T-helper 2 cell (primary cell): ENCODE measurements around the gene CCDC174.

Experiments used
- DNase-seq, 5 experiments: peaks; one replicate each; pipeline versions ENCODE4 v3.0.0 to v3.0.0-alpha.2; 2012 to 2022

CCDC174 gene

GRCh38 chr3:14658978-14659377, 7.4 kb downstream of the CCDC174 start:
- DNase-seq, result no peak

GRCh38 chr3:14660942-14661341, 9.4 kb downstream of the CCDC174 start:
- no peak for DNase-seq

GRCh38 chr3:14663396-14664135, 12.0 kb downstream of the CCDC174 start:
- no peak for DNase-seq

- no peak for DNase-seq
Measured at GRCh38 chr3:14664170-14664569, 12.6 kb downstream of the CCDC174 start.

- no peak for DNase-seq
Measured at GRCh38 chr3:14672588-14672987, 21.0 kb downstream of the CCDC174 start.

- DNase-seq, result no peak
Measured at GRCh38 chr3:14674841-14675240, 23.3 kb downstream of the CCDC174 start, which contains the start of gene C3orf20. Gene C3orf20, plus strand, starts transcription at chr3:14675141. Its CDS starts 7,573 bp downstream, at chr3:14682714.

GRCh38 chr3:14676881-14677280, 25.3 kb downstream of the CCDC174 start:
- no peak for DNase-seq

- no peak for DNase-seq
Measured at GRCh38 chr3:14678015-14678503, 26.5 kb downstream of the CCDC174 start.

GRCh38 chr3:14680115-14680514, 28.6 kb downstream of the CCDC174 start:
- no peak for DNase-seq

GRCh38 chr3:14680716-14681115, 29.2 kb downstream of the CCDC174 start:
- DNase-seq, result no peak

GRCh38 chr3:14684447-14684846, 32.9 kb downstream of the CCDC174 start:
- no peak for DNase-seq

GRCh38 chr3:14685179-14685578, 33.6 kb downstream of the CCDC174 start:
- no peak for DNase-seq

- DNase-seq, result no peak
Measured at GRCh38 chr3:14687360-14687759, 35.8 kb downstream of the CCDC174 start.

- DNase-seq, result no peak
Measured at GRCh38 chr3:14688525-14688924, 37.0 kb downstream of the CCDC174 start.

GRCh38 chr3:14689247-14689980, 37.9 kb downstream of the CCDC174 start:
- no peak for DNase-seq

- DNase-seq, result no peak
Measured at GRCh38 chr3:14691239-14691638, 39.7 kb downstream of the CCDC174 start.

- DNase-seq, result no peak
Measured at GRCh38 chr3:14691719-14692118, 40.2 kb downstream of the CCDC174 start.

- no peak for DNase-seq
Measured at GRCh38 chr3:14698601-14699244, 47.2 kb downstream of the CCDC174 start.

GRCh38 chr3:14699643-14700042, 48.1 kb downstream of the CCDC174 start:
- no peak for DNase-seq

- no peak for DNase-seq
Measured at GRCh38 chr3:14700891-14701290, 49.3 kb downstream of the CCDC174 start.

- no peak for DNase-seq
Measured at GRCh38 chr3:14701676-14702075, 50.1 kb downstream of the CCDC174 start.

- DNase-seq, result no peak
Measured at GRCh38 chr3:14703128-14703750, 51.7 kb downstream of the CCDC174 start.

GRCh38 chr3:14703791-14704190, 52.2 kb downstream of the CCDC174 start:
- no peak for DNase-seq
